GM12874 (cell line): ENCODE results near the gene NRDE2.

Experiments
- CTCF ChIP-seq: IDR thresholded peaks from 2 replicates; pipeline ENCODE4 v1.5.1; 2011; ENCODE audit warnings: low read depth, mild to moderate bottlenecking, control low read depth, low read length, moderate library complexity; ENCODE audit not compliant: insufficient read depth

Gene NRDE2

DNA sequence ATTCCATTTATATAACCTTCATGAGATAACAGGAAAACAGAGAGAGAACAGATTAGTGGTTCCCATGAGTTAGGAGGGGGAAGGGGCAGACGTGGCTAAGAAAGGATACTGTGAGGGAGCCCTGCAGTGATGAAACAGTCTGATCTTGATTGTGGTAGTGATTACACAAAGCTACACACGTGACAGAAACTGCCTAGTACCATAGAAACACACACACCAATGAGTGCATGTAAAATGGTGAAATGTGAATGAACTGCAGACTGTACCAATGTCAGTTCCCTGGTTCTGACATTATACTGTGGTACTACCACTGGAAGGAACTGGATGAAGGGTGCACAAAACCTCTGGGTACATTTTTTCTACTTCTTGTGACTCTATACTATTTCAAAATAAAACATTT lies 36.9 kb downstream of the NRDE2 start:
- TF ChIP-seq CTCF: no peak

DNA sequence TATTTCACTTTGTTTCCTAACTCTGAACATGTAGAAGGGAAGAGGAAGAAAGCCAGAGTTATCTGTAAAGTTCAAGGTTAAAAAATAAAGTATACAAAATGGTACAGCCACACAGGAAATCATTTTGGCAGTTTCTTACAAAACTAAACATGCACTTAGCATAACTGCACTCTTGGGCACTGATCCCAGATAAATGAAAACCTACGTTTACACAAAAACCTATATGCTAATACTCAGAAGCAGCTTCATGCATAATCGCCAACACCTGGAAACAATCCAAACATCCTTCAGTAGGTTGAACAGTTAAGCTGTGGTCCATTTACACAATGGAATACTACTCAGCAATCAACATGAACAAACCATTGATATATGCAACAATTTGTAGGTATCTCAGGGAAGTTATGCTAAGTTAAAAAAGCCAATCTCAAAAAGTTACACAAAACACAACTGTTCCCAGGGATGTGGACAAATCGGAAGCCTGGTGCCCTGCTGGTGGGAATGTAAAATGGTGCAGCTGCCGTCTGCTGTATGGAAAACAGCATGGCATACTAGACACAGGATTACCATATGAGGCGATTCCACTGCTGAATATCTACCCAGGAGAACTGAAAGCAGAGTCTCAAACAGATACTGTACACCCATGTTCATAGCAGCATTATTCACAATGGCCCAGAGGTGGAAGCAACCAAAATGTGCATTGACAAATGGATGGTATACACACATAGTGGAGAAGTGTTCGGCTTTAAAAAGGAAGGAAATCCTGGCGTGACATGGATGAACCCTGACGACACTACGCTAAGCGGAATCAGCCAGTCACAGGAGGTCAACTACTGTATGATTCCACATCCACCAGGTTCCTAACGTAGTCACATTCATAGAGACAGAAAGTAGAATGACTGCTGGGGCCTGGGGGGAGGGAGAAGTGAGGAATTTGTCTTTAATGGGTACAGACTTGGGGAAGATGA lies 37.7 kb downstream of the NRDE2 start:
- no peak for TF ChIP-seq CTCF

DNA sequence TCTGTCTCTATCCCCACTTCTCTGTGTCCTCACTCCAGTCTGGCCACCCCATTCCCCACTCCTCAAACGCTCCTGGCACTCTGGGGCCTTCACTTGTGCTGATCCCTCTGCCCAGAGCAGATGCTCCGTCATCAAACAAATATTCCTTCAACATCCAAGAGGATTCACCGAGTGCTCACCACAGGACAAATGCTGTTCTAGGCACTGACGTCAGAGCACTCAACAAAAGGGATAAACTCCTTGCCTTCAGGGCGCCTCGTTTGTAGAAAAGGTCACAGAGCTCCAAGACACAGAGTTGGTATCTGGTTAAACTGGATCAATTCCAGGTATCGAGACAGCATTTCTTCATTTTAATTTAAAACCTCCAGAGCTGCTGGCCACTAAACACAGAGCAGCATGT lies 40.0 kb downstream of the NRDE2 start:
- no peak for TF ChIP-seq CTCF

DNA sequence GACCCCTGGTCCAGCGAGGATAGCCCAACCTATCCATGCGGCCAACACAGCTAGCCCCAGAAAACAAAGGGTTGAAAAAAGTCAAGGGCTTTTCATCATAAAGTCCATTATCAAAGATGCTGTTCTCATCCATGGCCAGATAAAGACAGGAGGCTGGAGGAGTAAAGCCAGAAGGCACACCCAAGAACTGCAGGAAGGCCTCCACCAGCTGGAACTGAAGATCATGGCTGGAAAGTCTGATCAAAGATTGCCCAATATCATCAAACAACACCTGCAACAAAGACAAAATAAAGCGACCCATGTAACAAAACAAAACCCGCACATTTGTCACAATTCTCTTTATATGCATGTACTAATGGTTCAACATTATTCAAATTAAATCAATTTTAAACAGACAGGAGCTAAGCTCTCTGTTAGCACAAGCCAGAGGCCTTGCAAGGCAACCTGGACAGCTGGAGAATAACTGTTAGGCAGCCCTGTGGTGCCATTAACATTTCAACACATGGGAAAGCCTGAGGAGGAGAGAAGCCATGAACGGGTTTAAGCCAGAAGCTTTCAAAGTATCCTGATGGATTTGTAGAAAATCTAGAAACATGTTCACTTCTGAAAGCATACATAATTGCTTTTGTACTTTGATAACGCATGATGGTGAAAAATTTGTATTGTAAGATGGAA lies 41.3 kb downstream of the NRDE2 start:
- TF ChIP-seq CTCF: no peak

GRCh38 chr14:90288651-90289355 lies 42.9 kb downstream of the NRDE2 start:
- no peak for TF ChIP-seq CTCF

GRCh38 chr14:90287791-90288190 lies 44.0 kb downstream of the NRDE2 start:
- TF ChIP-seq CTCF: no peak

DNA sequence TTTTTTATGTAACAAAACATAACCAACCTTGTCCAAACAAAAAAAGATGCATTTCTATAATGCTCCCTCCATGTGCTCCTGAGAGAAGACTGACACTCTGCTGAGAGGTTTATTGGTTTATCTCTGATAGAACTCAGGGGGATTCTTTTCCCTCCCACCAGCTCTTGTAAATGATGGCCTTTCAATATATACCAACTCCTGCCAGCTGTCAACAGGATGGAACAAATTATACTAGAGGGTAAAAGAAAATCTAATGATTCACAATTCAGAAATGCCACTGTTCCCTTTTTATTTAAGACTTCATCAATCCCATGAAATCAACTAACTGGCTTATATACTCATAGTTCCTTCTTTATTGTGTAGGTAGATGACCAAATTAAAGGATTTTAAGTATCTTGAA lies 50.0 kb downstream of the NRDE2 start:
- no peak for TF ChIP-seq CTCF
